Smooth muscle cell (in vitro differentiated cells): ENCODE measurements around the gene BACH2. TPM values are rescaled to one million over a fixed set of nuclear protein-coding genes. Genes with fewer than 3 reads are reported as not detected.

Source experiments
- DNase-seq: peaks from one replicate; lab custom pipeline; 2025; ENCODE audit not compliant: unreplicated experiment; lab: John Stamatoyannopoulos, UW
- H2AFZ ChIP-seq: fragments of 200-600 bp; sonication (generic); 2 replicates; pipeline ENCODE4 v1.6.0; 2016; ENCODE audit warnings: antibody characterized with exemption, low read depth, mild to moderate bottlenecking
- H3F3A ChIP-seq: fragments of 200-600 bp; sonication (generic); 2 replicates; pipeline ENCODE4 v1.6.0; 2017; ENCODE audit warnings: antibody characterized with exemption, low read depth
- H3K27ac ChIP-seq: fragments of 200-600 bp; sonication (generic); 2 replicates; pipeline ENCODE4 v1.5.1; 2016; ENCODE audit warnings: low read depth, mild to moderate bottlenecking
- H3K27me3 ChIP-seq: fragments of 200-600 bp; sonication (generic); 2 replicates; pipeline ENCODE4 v1.6.1; 2016; ENCODE audit warnings: low read depth, mild to moderate bottlenecking
- H3K36me3 ChIP-seq: fragments of 200-600 bp; sonication (generic); 2 replicates; pipeline ENCODE4 v1.5.1; 2016; ENCODE audit warnings: low read depth
- H3K4me1 ChIP-seq: fragments of 200-600 bp; sonication (generic); 2 replicates; pipeline ENCODE4 v1.5.1; 2016; ENCODE audit warnings: low read depth
- H3K4me2 ChIP-seq: fragments of 200-600 bp; sonication (generic); 2 replicates; pipeline ENCODE4 v1.6.0; 2016; ENCODE audit warnings: mild to moderate bottlenecking
- H3K4me3 ChIP-seq: fragments of 200-600 bp; sonication (generic); 2 replicates; pipeline ENCODE4 v1.5.1; 2016; ENCODE audit warnings: mild to moderate bottlenecking
- H3K79me2 ChIP-seq: fragments of 200-600 bp; sonication (generic); 2 replicates; pipeline ENCODE4 v1.6.0; 2016; ENCODE audit warnings: low read depth, mild to moderate bottlenecking
- H3K9ac ChIP-seq: fragments of 200-600 bp; sonication (generic); 2 replicates; pipeline ENCODE4 v1.6.0; 2016; ENCODE audit warnings: low read depth
- H3K9me3 ChIP-seq: fragments of 200-600 bp; sonication (generic); replicated peaks from 2 replicates; pipeline ENCODE4 v1.5.1; 2016; ENCODE audit warnings: low read depth
- H4K20me1 ChIP-seq: fragments of 200-600 bp; sonication (generic); 2 replicates; pipeline ENCODE4 v1.6.0; 2016; ENCODE audit warnings: low read depth
- WGBS: methylation state at CpG from one replicate; pipeline ENCODE4 v1.1.7; 2016; ENCODE audit warnings: low lambda C conversion rate; 5-methylcytosine and 5-hydroxymethylcytosine counted together
- polyA plus RNA-seq: library from polyadenylated mRNA; unstranded; fragments of >200 nt; fragmentation: Nextera tagmentation; extraction: Ambion mirVana; gene quantifications from 2 replicates; pipeline ENCODE4 v1.2.1, GENCODE V29; 2016
- total RNA-seq: library from RNA; depleted of rRNA; stranded (reverse); fragments of >200 nt; gene quantifications from 2 replicates; pipeline ENCODE4 v1.2.3, GENCODE V29; 2014
- TF ChIP-seq, protein P1 (sequence below): fragments of 200-600 bp; sonication (generic); IDR thresholded peaks from 2 replicates; pipeline ENCODE4 v1.5.1; 2017; ENCODE audit warnings: borderline replicate concordance, mild to moderate bottlenecking, antibody characterized with exemption; ENCODE audit not compliant: insufficient read depth, poor library complexity, severe bottlenecking

The BACH2 gene
- total and polyA plus RNA-seq, 2 experiments from 2014 or later = 3.0 to 4.5 TPM

DNA sequence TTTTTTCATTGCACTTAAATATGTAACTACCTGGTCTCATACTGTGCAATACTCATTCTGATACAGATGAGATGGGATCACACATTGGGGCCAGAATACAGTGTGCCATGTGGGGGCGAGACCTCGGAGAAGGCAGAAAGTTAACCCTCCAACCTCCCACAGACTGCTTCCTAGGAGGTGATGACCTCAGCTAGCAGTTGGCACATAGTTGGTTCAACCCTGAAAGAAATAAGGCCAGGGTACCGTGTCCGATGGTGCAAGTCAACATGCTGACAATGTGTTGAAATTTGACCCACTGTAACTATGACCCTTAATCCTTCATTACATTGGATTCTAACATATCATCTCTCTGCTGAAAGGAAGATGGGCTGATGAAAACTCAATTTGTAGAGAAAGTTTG, 340.5 kb downstream of the BACH2 start:
- Histone ChIP-seq H3K79me2 (no peaks in the 10 kb centered on the region), H3K9ac (no peak overlapping the region), H4K20me1 (no peaks in the 10 kb centered on the region), H3K27ac (no peak overlapping the region), H2AFZ (no peak overlapping the region), H3K9me3 (no peaks in the 10 kb centered on the region), H3K27me3 (no peaks in the 10 kb centered on the region), H3F3A (no peaks in the 10 kb centered on the region), H3K4me3 (no peak overlapping the region), H3K4me2 (no peak overlapping the region), H3K36me3 (no peaks in the 10 kb centered on the region), H3K4me1 (peaks cover 11% of the 10 kb centered on the region)
- WGBS = 93% methylated on average over 4 of the region's 4 CpGs
- TF ChIP-seq, protein P1, sequence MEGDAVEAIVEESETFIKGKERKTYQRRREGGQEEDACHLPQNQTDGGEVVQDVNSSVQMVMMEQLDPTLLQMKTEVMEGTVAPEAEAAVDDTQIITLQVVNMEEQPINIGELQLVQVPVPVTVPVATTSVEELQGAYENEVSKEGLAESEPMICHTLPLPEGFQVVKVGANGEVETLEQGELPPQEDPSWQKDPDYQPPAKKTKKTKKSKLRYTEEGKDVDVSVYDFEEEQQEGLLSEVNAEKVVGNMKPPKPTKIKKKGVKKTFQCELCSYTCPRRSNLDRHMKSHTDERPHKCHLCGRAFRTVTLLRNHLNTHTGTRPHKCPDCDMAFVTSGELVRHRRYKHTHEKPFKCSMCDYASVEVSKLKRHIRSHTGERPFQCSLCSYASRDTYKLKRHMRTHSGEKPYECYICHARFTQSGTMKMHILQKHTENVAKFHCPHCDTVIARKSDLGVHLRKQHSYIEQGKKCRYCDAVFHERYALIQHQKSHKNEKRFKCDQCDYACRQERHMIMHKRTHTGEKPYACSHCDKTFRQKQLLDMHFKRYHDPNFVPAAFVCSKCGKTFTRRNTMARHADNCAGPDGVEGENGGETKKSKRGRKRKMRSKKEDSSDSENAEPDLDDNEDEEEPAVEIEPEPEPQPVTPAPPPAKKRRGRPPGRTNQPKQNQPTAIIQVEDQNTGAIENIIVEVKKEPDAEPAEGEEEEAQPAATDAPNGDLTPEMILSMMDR = no peak
- DNase-seq = no peak

DNA sequence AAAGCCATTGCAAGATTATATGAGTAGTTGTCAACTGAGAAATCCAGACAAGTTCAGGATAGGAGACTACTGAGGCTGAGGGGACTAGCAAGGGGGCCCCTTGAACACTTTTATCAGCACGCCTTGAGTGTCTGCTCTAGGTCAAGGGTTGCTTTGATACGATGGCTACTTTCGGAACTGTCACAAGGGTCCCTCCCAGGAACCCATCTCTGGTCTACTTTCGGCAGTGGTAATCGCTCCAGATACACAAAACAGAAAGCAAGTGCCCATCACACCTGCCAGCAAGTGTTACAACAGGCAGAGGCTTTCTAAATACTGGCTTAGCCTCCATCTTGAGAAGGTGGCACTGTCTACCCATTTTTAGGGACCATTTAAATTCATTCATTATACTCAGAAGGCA, 341.3 kb downstream of the BACH2 start:
- Histone ChIP-seq H3K4me3 (no peak overlapping the region), H3K4me1 (peaks cover 11% of the 10 kb centered on the region), H2AFZ (no peak overlapping the region), H3K27me3 (no peaks in the 10 kb centered on the region), H3K79me2 (no peaks in the 10 kb centered on the region), H3K4me2 (no peak overlapping the region), H3K9ac (no peak overlapping the region), H4K20me1 (no peaks in the 10 kb centered on the region), H3K9me3 (no peaks in the 10 kb centered on the region), H3K36me3 (no peaks in the 10 kb centered on the region), H3K27ac (no peak overlapping the region), H3F3A (no peaks in the 10 kb centered on the region)
- TF ChIP-seq, protein P1 = no peak
- WGBS = 96% methylated on average over 5 of the region's 5 CpGs
- DNase-seq = no peak

DNA sequence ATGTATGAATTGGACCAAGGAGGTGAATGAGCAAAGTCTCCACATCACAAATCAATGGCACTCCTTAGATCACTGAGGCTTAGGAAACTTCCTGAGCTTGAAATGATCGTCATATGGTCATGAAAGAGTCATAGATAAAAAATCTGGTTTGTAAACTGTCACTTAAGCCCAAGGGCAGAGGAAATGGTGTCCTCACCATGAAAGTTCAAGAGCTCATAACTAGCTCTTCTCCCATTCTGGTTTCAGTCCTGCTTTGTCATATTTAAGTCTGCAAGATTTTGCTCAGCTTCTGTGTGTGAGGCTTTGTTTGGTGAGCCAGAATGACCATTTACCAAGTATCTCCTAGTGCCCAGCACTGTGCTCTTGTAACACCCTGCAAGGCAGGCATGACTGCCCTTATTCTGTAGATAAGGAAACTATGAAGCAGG, 341.9 kb downstream of the BACH2 start:
- no peak overlapping the region for H3K27ac ChIP-seq
- H3K4me1 ChIP-seq = peaks cover 11% of the 10 kb centered on the region
- TF ChIP-seq, protein P1 = no peak
- H3K4me3 ChIP-seq = no peak overlapping the region
- H3K4me2 ChIP-seq = no peak overlapping the region
- no peak overlapping the region for H2AFZ ChIP-seq
- H3K36me3 ChIP-seq = no peaks in the 10 kb centered on the region
- no peaks in the 10 kb centered on the region for H3F3A ChIP-seq
- no peaks in the 10 kb centered on the region for H3K27me3 ChIP-seq
- DNase-seq = no peak
- H3K9me3 ChIP-seq = no peaks in the 10 kb centered on the region
- H3K79me2 ChIP-seq = no peaks in the 10 kb centered on the region
- no peak overlapping the region for H3K9ac ChIP-seq
- H4K20me1 ChIP-seq = no peaks in the 10 kb centered on the region
- WGBS = 35% methylated on average over 1 of the region's 1 CpG

DNA sequence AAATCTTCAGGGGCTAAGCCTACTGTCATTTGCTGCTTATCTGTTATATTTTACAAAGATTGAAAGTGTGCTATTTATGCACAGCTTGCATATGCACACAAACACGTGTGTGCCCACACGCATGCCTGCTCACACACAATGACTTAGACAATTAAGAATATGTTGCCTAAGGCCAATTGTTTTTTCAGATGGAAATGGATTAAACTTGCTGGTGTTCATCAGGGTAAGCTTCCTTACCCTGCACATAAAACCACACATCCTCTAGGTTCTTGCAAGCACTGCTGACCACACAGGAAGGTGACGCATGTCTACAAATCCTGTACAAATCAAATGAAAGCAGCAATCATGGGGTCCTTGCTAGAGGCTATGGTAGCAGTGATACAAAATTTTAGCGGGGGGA, 344.0 kb downstream of the BACH2 start:
- Histone ChIP-seq H3K36me3 (no peaks in the 10 kb centered on the region), H3K9me3 (no peaks in the 10 kb centered on the region), H3K4me2 (peak overlapping the region; percentile 20), H3K9ac (no peak overlapping the region), H3K4me3 (no peak overlapping the region), H3K4me1 (peaks cover 11% of the 10 kb centered on the region), H3F3A (no peaks in the 10 kb centered on the region), H3K79me2 (no peaks in the 10 kb centered on the region), H3K27me3 (no peaks in the 10 kb centered on the region), H4K20me1 (no peaks in the 10 kb centered on the region), H3K27ac (no peak overlapping the region), H2AFZ (no peak overlapping the region)
- TF ChIP-seq, protein P1 = no peak
- no peak for DNase-seq
- WGBS = 81% methylated on average over 4 of the region's 4 CpGs
